Activated CD8-positive, alpha-beta memory T cell treated with anti-CD3 and anti-CD28 coated beads, Interleukin-2, amount 10 ng/mL, durations not matched to agents 7 days and 5 days (primary cell): Measurements from ENCODE around the gene IDNK. TPM values are rescaled to one million over a fixed set of nuclear protein-coding genes. Genes with fewer than 3 reads are reported as not detected.

Experiments used
- ATAC-seq: fragments of 150-1000 bp; cut with Tn5 transposase; one replicate; pipeline ENCODE4 v1.10.0; 2021; ENCODE audit warnings: moderate library complexity
- CTCF ChIA-PET: fragments of 350-600 bp; sonication (Branson Sonifier 250); formaldehyde crosslinking; loops from one replicate; lab custom pipeline; 2021; ENCODE audit warnings: antibody characterized with exemption; lab: Charles Lee
- DNase-seq: peaks from one replicate; pipeline ENCODE4 v3.0.0-alpha.2; 2020
- H3K27ac Mint-ChIP-seq: one replicate; pipeline ENCODE4 v1.8.0; 2021; ENCODE audit warnings: mild to moderate bottlenecking, mixed read lengths
- H3K27me3 Mint-ChIP-seq: one replicate; pipeline ENCODE4 v1.8.0; 2021; ENCODE audit warnings: mixed read lengths
- H3K36me3 Mint-ChIP-seq: one replicate; pipeline ENCODE4 v1.8.0; 2021; ENCODE audit warnings: mild to moderate bottlenecking, mixed read lengths
- H3K4me1 Mint-ChIP-seq: one replicate; pipeline ENCODE4 v1.8.0; 2021; ENCODE audit warnings: mixed read lengths
- H3K4me3 Mint-ChIP-seq: one replicate; pipeline ENCODE4 v1.8.0; 2021; ENCODE audit warnings: mild to moderate bottlenecking, moderate library complexity, mixed read lengths
- H3K9me3 Mint-ChIP-seq: one replicate; pipeline ENCODE4 v1.8.0; 2022; ENCODE audit warnings: low read depth, mixed read lengths
- total RNA-seq, 2 experiments: library from RNA; stranded (reverse); gene quantifications; one replicate each; pipeline ENCODE4 v1.2.3, GENCODE V29; 2021

IDNK gene
- total RNA-seq, 2 experiments from 2014 or later, result 6.2 to 9.1 TPM

- H3K9me3 Mint-ChIP-seq, result no peaks in the 10 kb centered on the region
- H3K36me3 Mint-ChIP-seq, result peaks cover 8% of the 10 kb centered on the region
- peaks cover 25% of the 10 kb centered on the region for H3K4me1 Mint-ChIP-seq
- H3K4me3 Mint-ChIP-seq, result peak overlapping the region; percentile 10
- H3K27ac Mint-ChIP-seq, result no peak overlapping the region
- ATAC-seq (no peak), DNase-seq (peak; percentile 53)
- CTCF ChIA-PET, result interaction anchor here (0.5 to 2.4 kb wide), 23 partner anchors 10 to 651 kb away, joined by 3 to 39 read pairs (median 3); partner anchors contain the start of gene KIF27
- H3K27me3 Mint-ChIP-seq, result peaks cover 5% of the 10 kb centered on the region
Measured at GRCh38 chr9:83620841-83621636, 1.9 kb upstream of the IDNK start.

- Mint-ChIP-seq H3K27me3 (peaks cover 5% of the 10 kb centered on the region), H3K36me3 (peaks cover 14% of the 10 kb centered on the region), H3K4me1 (peaks cover 25% of the 10 kb centered on the region), H3K27ac (peak overlapping the region; percentile 94), H3K4me3 (peak overlapping the region; percentile 83), H3K9me3 (no peaks in the 10 kb centered on the region)
- CTCF ChIA-PET, result interaction anchor here (0.7 to 2.2 kb wide), 5 partner anchors 16 to 85 kb away, joined by 3 to 9 read pairs (median 4); partner anchors contain the start of gene UBQLN1
- DNase-seq (no peak), ATAC-seq (peak; percentile 68)
Measured at GRCh38 chr9:83622433-83622938, 457 bp upstream of the IDNK start.

GRCh38 chr9:83623679-83624076 lies 735 bp downstream of the IDNK start:
- Mint-ChIP-seq H3K4me1 (peaks cover 25% of the 10 kb centered on the region), H3K4me3 (peak overlapping the region; percentile 83), H3K27me3 (peaks cover 1% of the 10 kb centered on the region), H3K36me3 (peaks cover 14% of the 10 kb centered on the region), H3K9me3 (no peaks in the 10 kb centered on the region), H3K27ac (peak overlapping the region; percentile 94)
- CTCF ChIA-PET, result interaction anchor here (1.0 to 2.2 kb wide), 12 partner anchors 26 to 297 kb away, joined by 3 to 9 read pairs (median 3); partner anchors contain the start of gene UBQLN1
- ATAC-seq (peak; percentile 8), DNase-seq (no peak)

GRCh38 chr9:83625178-83625577 lies 2.2 kb downstream of the IDNK start:
- Mint-ChIP-seq H3K27me3 (no peaks in the 10 kb centered on the region), H3K27ac (no peak overlapping the region), H3K9me3 (no peaks in the 10 kb centered on the region), H3K4me1 (peaks cover 25% of the 10 kb centered on the region), H3K36me3 (peaks cover 17% of the 10 kb centered on the region), H3K4me3 (no peak overlapping the region)
- DNase-seq (no peak), ATAC-seq (no peak)
- CTCF ChIA-PET, result interaction anchor here (1.1 to 1.3 kb wide), 2 partner anchors 37 to 39 kb away, joined by 4 read pairs; no protein-coding TSS in a partner anchor

- Mint-ChIP-seq H3K9me3 (no peaks in the 10 kb centered on the region), H3K27ac (no peak overlapping the region), H3K36me3 (peaks cover 17% of the 10 kb centered on the region), H3K27me3 (no peaks in the 10 kb centered on the region), H3K4me3 (no peak overlapping the region), H3K4me1 (peaks cover 15% of the 10 kb centered on the region)
- DNase-seq, result no peak
- ATAC-seq, result no peak
- CTCF ChIA-PET, result interaction anchor here (0.9 to 2.2 kb wide), 3 partner anchors 9 to 21 kb away, joined by 3 to 9 read pairs (median 6); no protein-coding TSS in a partner anchor
Measured at GRCh38 chr9:83628540-83628939, 5.6 kb downstream of the IDNK start.

- Mint-ChIP-seq H3K36me3 (peaks cover 13% of the 10 kb centered on the region), H3K27me3 (no peaks in the 10 kb centered on the region), H3K9me3 (no peaks in the 10 kb centered on the region), H3K4me1 (peaks cover 6% of the 10 kb centered on the region), H3K4me3 (no peak overlapping the region), H3K27ac (no peak overlapping the region)
- ATAC-seq (no peak), DNase-seq (no peak)
- CTCF ChIA-PET, result interaction anchor here (0.9 to 2.2 kb wide), 3 partner anchors 8 to 20 kb away, joined by 3 to 9 read pairs (median 6); no protein-coding TSS in a partner anchor
Measured at GRCh38 chr9:83629433-83630104, 6.6 kb downstream of the IDNK start.

GRCh38 chr9:83630938-83631457 lies 8.1 kb downstream of the IDNK start:
- DNase-seq (no peak), ATAC-seq (no peak)
- peaks cover 9% of the 10 kb centered on the region for H3K36me3 Mint-ChIP-seq
- no peak overlapping the region for H3K4me3 Mint-ChIP-seq
- CTCF ChIA-PET, result interaction anchor here (2.0 to 4.5 kb wide), 2 partner anchors 10 to 18 kb away, joined by 9 to 19 read pairs; no protein-coding TSS in a partner anchor
- no peaks in the 10 kb centered on the region for H3K4me1 Mint-ChIP-seq
- H3K27me3 Mint-ChIP-seq, result no peaks in the 10 kb centered on the region
- H3K27ac Mint-ChIP-seq, result no peak overlapping the region
- no peaks in the 10 kb centered on the region for H3K9me3 Mint-ChIP-seq

GRCh38 chr9:83633255-83633654 lies 10.3 kb downstream of the IDNK start:
- no peaks in the 10 kb centered on the region for H3K4me1 Mint-ChIP-seq
- DNase-seq, result no peak
- no peaks in the 10 kb centered on the region for H3K27me3 Mint-ChIP-seq
- CTCF ChIA-PET, result interaction anchor here (1.2 to 4.5 kb wide), 2 partner anchors 13 to 16 kb away, joined by 4 to 19 read pairs; no protein-coding TSS in a partner anchor
- peaks cover 2% of the 10 kb centered on the region for H3K36me3 Mint-ChIP-seq
- ATAC-seq, result no peak
- H3K4me3 Mint-ChIP-seq, result no peak overlapping the region
- H3K27ac Mint-ChIP-seq, result no peak overlapping the region
- no peaks in the 10 kb centered on the region for H3K9me3 Mint-ChIP-seq

GRCh38 chr9:83633676-83634075 lies 10.7 kb downstream of the IDNK start:
- Mint-ChIP-seq H3K36me3 (peaks cover 2% of the 10 kb centered on the region), H3K4me1 (no peaks in the 10 kb centered on the region), H3K27me3 (no peaks in the 10 kb centered on the region), H3K27ac (no peak overlapping the region), H3K9me3 (no peaks in the 10 kb centered on the region), H3K4me3 (no peak overlapping the region)
- CTCF ChIA-PET, result interaction anchor here (4.5 kb wide), 1 partner anchor 15 kb away, joined by 19 read pairs; no protein-coding TSS in a partner anchor
- DNase-seq (no peak), ATAC-seq (no peak)

- Mint-ChIP-seq H3K27ac (no peak overlapping the region), H3K36me3 (no peaks in the 10 kb centered on the region), H3K9me3 (no peaks in the 10 kb centered on the region), H3K4me3 (no peak overlapping the region), H3K27me3 (no peaks in the 10 kb centered on the region), H3K4me1 (no peaks in the 10 kb centered on the region)
- CTCF ChIA-PET, result interaction anchor here (0.6 to 1.3 kb wide), 3 partner anchors 12 to 16 kb away, joined by 3 to 5 read pairs (median 3); no protein-coding TSS in a partner anchor
- DNase-seq (no peak), ATAC-seq (no peak)
Measured at GRCh38 chr9:83636813-83637212, 13.9 kb downstream of the IDNK start.

- Mint-ChIP-seq H3K4me3 (no peak overlapping the region), H3K36me3 (no peaks in the 10 kb centered on the region), H3K9me3 (no peaks in the 10 kb centered on the region), H3K27ac (no peak overlapping the region), H3K4me1 (no peaks in the 10 kb centered on the region), H3K27me3 (no peaks in the 10 kb centered on the region)
- CTCF ChIA-PET, result interaction anchor here (0.6 to 1.1 kb wide), 3 partner anchors 8 to 16 kb away, joined by 3 read pairs; no protein-coding TSS in a partner anchor
- ATAC-seq (no peak), DNase-seq (no peak)
Measured at GRCh38 chr9:83637389-83637788, 14.4 kb downstream of the IDNK start.

- Mint-ChIP-seq H3K4me1 (no peaks in the 10 kb centered on the region), H3K9me3 (no peaks in the 10 kb centered on the region), H3K27ac (no peak overlapping the region), H3K36me3 (no peaks in the 10 kb centered on the region), H3K27me3 (no peaks in the 10 kb centered on the region), H3K4me3 (no peak overlapping the region)
- no peak for DNase-seq
- CTCF ChIA-PET, result interaction anchor here (1.4 to 1.9 kb wide), 4 partner anchors 10 to 18 kb away, joined by 3 to 6 read pairs (median 4); no protein-coding TSS in a partner anchor
- no peak for ATAC-seq
Measured at GRCh38 chr9:83639266-83639665, 16.3 kb downstream of the IDNK start.
